Measurements from ENCODE around the gene SLC9A5.

SLC9A5 gene

DNA sequence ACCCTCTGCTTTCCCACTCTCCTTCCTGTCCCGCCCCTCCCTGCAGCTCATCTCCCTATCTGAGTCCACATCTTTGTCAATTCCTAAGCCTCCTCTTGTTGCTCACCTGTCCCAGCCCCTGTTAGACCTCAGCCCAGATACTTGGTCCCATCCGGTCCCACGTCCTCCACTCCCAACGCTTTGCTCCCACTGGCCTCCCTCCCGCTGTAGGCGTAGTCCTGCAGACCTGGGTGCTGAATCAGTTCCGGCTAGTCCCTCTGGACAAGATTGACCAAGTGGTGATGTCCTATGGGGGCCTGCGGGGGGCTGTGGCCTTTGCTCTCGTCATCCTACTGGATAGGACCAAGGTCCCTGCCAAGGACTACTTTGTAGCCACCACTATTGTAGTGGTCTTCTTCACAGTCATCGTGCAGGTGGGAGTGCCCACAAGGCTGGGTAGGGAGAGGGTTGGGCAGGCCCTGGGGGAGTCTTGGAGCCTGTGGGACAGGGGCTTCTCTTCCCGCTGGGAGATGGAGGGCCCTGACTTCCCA lies 8.0 kb downstream of the SLC9A5 start:
- no peak for DNase-seq (ENCODE audit: extremely low read depth in 1 of 2, low read depth in 1 of 2)

DNA sequence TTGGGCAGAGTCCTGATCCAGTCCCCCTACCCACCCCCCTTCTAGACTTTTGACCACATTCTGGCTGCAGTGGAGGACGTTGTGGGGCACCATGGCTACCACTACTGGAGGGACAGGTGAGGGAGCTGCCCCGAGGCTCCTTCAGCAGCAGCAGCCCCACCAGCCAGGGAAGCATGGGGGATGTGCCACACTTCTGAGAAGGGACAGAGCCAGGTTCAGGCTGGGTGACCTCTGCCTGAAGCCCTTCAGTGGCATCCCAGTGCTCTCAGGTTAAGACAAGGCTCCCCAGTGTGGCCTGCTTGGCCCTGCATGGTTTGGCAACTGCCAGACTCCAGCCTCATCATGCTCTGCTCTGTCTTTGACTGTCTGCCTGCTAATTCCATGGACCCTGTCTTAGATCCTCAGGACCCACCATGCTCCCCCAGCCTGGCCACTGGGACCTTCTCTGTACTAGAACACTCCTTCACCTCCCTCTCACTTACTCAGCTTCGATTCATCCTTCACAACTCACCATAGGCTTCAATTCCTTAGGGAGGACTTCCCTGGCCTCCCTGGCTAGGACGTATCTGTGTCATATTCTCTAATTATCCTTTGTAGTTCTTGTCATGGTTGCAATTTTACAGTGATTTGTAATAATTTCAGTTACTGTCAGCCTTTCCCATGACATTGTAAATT lies 8.8 kb downstream of the SLC9A5 start:
- no peak for DNase-seq (ENCODE audit: extremely low read depth in 1 of 2, low read depth in 1 of 2)

DNA sequence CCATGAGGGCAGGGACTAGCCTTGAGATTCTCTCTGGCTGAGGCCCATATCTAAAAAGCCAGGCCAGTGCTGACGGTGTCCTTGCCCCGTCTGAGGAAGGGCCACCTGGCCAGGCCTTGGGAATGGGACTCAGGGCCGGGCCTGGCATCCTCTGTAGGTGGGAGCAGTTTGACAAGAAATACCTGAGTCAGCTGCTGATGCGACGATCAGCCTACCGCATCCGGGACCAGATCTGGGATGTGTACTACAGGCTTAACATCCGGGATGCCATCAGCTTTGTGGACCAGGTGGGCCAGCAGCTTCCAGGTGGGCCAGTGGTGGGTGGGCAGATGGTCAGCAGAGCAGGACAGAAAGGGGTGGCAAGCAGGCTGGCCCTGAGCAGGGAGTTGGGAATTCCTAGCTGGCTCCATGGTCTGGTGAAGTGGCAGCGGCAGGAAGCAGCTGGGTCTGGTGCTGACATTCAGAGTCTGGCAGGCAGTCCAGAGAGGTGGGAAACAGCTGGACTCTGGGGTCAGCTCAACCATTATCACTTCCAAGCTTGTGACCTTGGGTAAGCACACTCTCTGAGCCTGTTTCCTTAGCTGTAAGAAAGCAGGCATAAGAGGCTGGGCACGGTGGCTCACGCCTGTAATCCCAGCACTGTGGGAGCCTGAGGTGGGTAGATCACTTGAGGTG lies 9.5 kb downstream of the SLC9A5 start:
- no peak for DNase-seq (ENCODE audit: extremely low read depth in 1 of 2, low read depth in 1 of 2)

DNA sequence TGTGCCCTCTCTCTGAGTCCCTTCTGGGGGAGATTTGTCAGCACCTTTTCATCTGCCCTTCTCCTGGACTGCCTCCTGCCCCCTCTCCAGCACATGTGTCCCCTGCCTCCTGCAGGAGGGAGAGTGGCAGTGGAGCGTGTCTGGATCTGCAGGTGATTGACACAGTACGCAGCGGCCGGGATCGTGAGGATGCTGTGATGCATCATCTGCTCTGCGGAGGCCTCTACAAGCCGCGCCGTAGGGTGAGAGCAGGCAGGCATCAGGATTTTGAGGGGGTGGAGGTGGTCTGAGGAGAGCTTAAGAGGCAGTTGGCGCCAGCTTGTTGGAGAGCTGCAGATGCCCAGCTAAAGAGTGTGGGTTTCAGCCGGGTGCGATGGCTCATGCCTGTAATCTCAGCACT lies 10.9 kb downstream of the SLC9A5 start:
- no peak for DNase-seq (ENCODE audit: extremely low read depth in 1 of 2, low read depth in 1 of 2)

DNA sequence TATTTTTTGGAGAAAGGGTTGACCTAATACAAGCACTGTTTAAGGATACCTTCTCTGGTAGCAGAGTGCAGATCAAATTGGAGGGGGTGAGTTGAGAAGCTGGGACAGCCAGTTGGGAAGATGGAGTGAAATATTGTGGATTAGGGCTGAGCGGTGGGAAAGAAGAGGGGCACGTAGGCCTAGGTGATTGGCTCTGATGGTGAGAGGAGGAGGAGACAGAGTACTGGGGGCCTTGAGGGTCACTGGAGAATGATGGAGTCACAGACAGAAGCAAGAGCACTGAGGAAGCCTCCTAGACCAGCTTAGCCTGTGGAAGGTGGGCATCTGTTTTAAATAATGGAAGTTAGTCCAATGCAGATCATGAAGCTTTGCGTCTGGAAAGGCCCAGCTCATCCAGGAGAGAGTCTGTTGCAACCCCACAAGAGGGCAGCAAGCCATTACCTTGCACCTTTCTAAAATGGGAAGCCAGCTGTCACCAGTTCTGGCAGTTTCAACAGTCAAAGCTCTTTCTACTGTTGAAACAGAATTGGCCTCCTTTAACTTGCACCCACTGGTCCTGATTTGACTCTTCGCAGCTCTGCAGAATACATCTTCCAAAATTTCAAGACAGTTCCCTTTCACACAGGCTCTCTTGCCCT lies 11.8 kb downstream of the SLC9A5 start:
- no peak for DNase-seq (ENCODE audit: extremely low read depth in 1 of 2, low read depth in 1 of 2)

DNA sequence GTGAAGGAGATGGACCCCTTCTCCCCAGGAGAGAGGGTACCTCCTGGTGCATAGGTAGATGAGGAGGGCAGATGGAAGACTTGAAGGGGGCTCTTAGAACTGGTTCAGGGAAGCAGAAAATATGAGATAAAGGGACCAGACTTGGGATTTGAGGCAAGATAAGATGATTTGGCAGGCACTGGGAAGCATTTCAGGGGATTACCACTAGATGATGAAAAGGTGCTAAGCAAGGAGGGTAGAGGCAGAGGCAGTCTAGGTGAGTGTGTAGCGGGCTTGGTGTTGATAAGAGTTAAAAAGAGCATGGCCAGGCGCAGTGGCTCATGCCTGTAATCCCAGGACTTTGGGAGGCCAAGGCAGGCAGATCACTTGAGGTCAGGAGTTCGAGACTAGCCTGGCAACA lies 14.4 kb downstream of the SLC9A5 start:
- no peak for DNase-seq (ENCODE audit: extremely low read depth in 1 of 2, low read depth in 1 of 2)

DNA sequence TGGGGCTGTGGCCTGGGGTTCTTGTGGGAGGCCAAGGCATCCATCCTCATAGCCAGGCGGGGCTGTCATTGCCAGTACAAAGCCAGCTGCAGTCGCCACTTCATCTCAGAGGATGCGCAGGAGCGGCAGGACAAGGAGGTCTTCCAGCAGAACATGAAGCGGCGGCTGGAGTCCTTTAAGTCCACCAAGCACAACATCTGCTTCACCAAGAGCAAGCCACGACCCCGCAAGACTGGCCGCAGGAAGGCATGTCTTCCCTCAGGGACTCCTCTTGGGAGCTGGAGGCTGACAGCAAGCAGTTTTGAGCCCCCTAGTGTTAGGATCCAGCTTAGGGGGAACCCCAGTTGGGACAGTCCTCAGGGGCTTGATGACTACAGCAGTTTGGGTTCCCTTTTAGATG lies 15.5 kb downstream of the SLC9A5 start:
- DNase-seq (ENCODE audit: extremely low read depth in 1 of 2, low read depth in 1 of 2): no peak

DNA sequence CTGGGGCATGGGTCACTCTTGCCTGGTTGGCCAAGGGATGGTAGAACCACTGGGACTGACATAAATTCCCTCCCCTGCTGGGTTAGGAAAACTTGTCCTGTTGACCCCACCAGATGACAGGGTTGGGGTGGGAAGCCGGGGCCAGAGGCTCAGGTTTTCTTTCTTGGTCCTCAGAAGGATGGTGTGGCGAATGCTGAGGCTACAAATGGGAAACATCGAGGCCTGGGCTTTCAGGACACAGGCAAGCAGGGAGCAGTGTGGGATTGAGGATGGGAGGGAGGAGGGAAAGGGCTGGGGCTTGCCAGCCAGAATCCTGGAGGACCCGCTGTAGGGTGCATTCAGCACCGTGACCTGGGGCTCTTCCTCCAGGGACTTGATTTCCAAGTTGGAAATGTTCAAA lies 16.1 kb downstream of the SLC9A5 start:
- DNase-seq (ENCODE audit: extremely low read depth in 1 of 2, low read depth in 1 of 2): no peak

DNA sequence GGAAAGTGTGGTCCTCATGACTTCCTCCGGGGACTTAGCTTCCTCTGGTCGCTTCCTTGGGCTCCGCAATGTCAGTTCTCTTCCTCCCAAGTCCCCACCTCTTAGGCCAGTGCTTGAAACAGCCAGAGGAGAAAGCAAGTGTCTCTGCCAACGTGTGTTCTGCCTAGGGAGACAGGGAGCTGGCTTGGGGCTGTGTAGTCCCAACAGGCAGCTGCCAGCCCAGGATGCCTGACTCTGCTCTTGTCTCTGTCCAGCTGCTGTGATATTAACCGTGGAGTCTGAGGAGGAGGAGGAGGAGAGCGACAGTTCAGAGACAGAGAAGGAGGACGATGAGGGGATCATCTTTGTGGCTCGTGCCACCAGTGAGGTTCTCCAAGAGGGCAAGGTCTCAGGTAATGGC lies 17.1 kb downstream of the SLC9A5 start:
- no peak for DNase-seq (ENCODE audit: extremely low read depth in 1 of 2, low read depth in 1 of 2)

DNA sequence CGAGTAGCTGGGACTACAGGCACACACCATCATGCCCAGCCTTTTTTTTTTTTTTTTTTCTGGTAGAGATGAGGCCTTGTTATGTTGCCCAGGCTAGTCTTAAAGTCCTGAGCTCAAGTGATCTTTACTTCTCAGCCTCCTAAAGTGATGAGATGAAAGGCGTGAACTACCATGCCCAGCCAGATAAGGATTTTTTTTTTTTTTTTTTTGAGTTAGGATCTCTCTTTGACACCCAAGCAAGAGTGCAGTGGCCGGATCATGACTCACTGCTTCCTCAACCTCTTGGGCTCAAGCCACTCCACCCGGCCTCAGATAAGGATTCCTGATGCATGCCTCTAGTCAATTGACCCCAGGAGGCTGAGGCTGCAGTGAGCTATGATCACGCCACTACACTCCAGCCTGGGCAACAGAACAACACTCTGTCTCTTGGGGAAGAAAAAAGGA lies 19.4 kb downstream of the SLC9A5 start:
- no peak for DNase-seq (ENCODE audit: extremely low read depth in 1 of 2, low read depth in 1 of 2)

DNA sequence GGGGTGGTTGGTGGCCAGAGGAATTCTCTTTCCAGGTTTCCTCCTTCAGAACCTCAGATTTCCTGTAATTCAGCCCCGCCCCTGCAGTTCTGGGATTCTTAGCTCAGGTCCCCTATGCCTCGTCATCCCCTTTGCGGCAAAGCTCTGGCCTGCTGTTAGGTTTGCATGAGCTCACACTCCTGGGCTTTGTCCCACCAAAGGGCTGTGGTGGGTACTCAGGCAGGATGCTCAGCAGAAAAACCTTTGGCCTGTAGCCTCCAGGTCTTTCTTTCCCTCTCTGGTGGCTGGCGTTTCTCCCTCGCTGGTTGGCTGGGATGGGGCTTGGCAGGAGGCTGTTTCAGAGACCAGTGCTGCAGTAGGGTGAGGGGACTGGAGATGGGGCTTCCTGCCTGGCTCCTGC lies 21.0 kb downstream of the SLC9A5 start:
- no peak for DNase-seq (ENCODE audit: extremely low read depth in 1 of 2, low read depth in 1 of 2)

DNA sequence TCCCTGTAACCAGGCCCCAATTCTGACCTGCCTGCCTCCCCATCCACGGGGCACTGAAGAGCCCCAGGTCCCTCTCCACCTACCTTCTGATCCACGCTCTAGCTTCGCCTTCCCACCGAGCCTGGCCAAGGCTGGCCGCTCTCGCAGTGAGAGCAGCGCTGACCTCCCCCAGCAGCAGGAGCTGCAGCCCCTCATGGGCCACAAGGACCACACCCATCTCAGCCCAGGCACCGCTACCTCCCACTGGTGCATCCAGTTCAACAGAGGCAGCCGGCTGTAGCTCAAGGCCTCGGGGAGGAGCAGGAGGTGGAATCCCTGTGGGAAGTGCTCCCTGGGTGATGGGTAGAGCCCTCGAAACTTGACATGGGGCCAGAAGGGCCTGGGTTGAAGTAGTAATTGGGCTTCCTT lies 22.2 kb downstream of the SLC9A5 start:
- DNase-seq (ENCODE audit: extremely low read depth in 1 of 2, low read depth in 1 of 2): no peak

DNA sequence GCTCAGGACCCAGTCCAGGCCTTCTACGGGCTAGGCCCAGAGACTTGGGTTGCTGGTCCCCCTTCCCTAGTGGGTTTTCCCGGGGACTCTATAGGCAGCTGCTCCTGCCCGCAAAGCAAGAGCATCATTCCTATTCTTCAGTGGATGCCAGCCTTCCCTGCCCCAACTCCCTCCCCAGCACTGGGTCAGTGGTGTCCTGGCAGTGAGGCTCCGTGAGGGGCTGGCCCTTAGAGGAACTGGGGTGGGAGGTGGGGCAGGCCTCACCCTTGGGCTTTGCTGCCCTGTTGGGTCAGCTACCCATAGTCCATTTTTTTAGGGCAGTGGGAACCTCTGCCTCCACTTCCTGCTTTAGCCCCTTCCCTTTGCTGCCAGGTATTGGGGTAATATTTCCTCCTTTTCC lies 22.7 kb downstream of the SLC9A5 start:
- no peak for DNase-seq (ENCODE audit: extremely low read depth in 1 of 2, low read depth in 1 of 2)

DNA sequence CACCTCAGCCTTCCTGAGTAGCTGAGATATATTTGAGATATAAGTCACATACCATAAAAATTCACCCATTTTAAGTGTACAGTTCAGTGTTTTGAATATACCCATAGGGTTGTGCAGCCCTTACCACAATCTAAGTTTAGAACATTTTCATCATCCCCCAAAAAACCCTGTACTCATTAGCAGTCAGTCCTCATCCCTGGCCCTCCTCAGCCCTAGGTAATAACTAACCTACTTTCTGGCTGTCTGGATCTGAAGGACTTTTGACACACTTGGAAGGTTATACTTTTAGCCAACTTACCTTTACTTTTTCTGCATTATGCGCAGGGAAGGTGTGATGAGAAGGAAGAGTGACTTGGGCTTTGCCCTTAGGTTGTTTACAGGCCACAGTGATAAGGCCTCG lies 26.5 kb downstream of the SLC9A5 start:
- DNase-seq (ENCODE audit: extremely low read depth in 1 of 2, low read depth in 1 of 2): no peak

DNA sequence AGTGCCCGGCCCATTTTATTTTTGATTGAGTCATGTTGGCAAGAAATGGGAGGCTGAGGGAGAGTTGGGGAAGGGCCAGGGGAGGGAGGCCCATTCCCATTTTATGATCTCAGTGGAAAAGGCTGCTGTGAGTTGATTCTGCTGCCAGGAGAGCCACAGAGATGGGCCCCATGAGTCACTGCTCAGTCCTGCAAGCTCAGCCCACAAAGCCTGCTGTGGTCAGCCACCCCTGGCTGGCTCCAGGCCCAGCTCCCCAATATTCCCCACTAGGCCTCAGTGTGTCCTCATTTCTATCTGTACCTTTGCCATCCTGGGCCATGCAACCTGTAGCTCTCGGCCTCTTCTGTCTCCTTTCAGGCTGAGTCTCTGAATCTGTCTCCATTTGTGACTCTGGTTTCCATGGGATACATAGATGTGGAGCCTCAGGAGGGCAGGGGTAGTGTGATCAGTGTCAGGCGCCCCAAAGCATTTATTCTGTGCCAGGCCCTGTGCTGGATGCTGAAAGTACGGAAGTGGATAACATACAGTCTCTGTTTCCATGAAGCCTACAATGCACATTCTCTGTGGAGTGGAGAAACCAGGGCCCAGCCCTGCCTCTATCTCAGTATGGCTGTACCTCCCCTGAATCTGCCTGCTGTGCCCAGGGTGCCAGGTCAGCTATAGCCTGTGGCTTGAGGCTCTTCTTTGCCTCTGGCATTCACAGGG lies 28.7 kb downstream of the SLC9A5 start:
- no peak for DNase-seq (ENCODE audit: extremely low read depth in 1 of 2, low read depth in 1 of 2)

DNA sequence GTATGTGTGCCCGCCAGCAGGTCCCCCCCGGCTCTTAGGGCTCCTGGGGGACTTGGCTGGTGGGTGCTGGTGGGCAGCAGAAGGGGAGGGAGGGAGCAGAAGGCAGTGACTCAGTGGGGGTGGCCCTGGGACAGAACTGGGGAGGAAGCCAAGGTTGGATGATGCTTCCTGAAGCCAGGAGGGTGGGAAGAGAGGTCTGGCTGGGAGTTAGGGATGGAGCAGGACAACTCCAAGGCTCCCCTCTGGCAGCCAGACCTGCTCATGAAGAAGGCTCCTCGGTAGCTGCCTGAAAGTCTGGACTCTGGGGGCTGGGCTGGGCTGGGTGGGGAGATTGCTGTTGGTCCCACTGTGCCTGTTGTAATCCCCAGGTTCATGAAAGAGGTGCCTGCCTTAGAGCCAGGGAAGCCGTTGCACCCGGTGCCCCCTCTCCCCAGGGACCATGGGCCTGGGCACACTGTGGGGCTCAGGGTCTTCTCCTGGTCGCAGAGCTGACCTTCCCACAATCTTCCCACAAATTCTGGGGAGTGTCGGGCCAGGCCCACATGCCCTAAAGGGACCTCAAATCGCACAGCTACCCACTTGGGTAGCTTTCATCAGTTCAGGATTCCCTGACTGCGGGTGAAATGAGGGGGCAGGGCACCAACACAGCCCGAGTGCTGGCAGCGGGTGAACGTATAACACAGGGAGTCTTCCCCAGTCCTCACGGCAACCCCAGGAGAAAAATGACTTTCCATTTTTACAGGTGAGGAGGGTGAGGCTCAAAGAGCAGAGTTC lies 29.4 kb downstream of the SLC9A5 start:
- DNase-seq (ENCODE audit: extremely low read depth in 1 of 2, low read depth in 1 of 2): no peak

DNA sequence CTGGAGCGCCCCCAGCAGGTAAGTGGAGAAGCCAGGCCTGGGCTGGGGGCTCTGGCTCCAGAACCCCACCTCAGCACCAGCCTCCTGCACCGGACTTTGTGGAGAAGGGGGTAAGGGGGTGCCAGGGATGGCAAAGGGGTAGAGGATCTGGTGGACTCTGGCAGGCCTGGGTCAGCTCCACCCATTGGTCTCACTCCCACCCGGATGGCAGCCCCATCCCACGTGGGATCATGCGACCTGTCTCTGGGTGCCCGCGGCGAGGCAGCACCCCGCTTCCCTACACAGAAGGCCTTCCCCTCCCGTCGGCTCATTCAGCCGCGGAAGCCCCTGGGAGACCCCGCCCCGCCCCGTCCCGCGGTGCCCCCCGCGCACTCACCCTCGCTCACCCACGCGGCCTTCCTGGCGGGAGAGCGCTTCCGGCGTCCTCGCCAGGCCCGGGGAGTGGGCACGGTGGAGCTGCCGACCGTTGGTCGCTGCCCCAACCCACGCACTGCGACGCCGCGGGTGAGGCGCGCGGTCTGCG lies 30.1 kb downstream of the SLC9A5 start:
- peak in 1 of 2 donors; percentile 19 for DNase-seq (ENCODE audit: extremely low read depth in 1 of 2, low read depth in 1 of 2)

DNA sequence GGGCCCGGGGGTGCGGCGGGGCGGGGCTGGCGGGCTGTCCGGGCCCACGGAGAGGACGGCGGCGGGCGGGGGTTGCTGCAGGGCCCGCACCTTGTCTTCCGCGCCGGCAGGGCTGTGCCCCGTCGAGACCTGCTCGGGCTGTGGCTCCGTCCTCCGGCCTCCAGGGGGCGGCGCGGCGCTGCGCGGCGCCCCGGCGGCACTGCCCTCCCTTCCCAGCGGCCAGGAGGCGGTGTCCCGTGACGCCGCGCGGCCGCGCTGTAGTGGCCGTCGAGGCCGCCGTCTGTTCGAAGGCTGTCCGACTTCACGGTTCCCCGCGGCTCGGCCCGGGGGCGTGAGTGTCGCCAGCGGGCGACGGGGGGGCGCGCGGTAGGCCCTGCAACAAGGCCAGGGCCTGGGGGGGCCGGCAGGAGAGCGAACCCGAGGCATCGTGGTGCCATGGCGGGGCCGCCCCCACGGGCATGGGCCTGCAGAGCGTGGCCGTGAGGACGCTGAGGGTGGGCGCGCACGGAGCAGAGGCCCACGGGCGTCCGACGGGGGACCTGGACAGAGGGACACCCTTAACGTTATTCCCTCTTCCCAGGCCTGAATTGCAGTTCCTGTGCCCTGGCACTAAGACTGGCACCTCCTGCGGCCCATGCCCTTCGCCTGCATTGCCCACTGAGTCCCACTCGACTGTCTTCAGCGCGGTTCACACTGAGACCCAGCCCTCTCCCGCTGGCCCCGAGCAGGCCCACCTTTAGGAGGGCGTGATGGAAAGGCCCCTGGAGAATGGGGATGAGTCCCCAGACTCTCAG lies 30.7 kb downstream of the SLC9A5 start, which contains the start of gene PLEKHG4:
Gene PLEKHG4 (plus strand): TSS at position 237 of the 794 bp plus-strand sequence. CDS start 513 bp downstream, at position 750.
- DNase-seq (ENCODE audit: extremely low read depth in 1 of 2, low read depth in 1 of 2): peak; percentile 23 to 70

Data from activated CD8-positive, alpha-beta memory T cell treated with anti-CD3 and anti-CD28 coated beads for 1 hour (primary cell).